Fibroblast of lung (primary cell): ENCODE measurements around the gene KLHL13.

Experiments
- EZH2 ChIP-seq: IDR thresholded peaks from 2 replicates; pipeline ENCODE4 v1.5.1; 2012; ENCODE audit warnings: low read length, control low read depth, mild to moderate bottlenecking; ENCODE audit errors: missing control alignments
- TF ChIP-seq, protein P1 (sequence below), 2 donors: IDR thresholded peaks in 1 of 2; conservative IDR thresholded peaks in 1 of 2; 1 replicate in 1 of 2; 2 replicates in 1 of 2; pipeline ENCODE4 v1.5.1; 2011 to 2012; ENCODE audit warnings: low read length in 2 of 2, control low read depth in 1 of 2, inconsistent platforms in 1 of 2, low read depth in 1 of 2, mild to moderate bottlenecking in 1 of 2

DNA sequence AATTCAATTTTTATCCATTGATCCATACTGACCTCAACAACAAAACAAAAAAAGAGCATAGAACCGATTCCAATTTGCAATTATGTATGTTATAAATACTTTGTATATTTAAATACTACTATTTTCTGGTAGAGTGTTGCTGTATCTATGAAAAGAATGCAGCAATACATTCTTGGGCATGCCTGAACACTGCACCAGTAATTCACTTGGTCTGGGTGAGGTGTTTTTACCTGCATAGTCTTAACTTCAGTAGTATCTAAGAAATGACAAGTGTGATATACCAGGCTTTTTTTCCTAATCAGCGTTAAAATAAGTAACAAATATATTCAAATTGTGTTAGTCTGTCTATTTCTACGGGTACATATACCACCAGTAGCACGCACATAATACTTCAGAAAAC lies 120.2 kb downstream of the KLHL13 start:
- TF ChIP-seq, protein P1, sequence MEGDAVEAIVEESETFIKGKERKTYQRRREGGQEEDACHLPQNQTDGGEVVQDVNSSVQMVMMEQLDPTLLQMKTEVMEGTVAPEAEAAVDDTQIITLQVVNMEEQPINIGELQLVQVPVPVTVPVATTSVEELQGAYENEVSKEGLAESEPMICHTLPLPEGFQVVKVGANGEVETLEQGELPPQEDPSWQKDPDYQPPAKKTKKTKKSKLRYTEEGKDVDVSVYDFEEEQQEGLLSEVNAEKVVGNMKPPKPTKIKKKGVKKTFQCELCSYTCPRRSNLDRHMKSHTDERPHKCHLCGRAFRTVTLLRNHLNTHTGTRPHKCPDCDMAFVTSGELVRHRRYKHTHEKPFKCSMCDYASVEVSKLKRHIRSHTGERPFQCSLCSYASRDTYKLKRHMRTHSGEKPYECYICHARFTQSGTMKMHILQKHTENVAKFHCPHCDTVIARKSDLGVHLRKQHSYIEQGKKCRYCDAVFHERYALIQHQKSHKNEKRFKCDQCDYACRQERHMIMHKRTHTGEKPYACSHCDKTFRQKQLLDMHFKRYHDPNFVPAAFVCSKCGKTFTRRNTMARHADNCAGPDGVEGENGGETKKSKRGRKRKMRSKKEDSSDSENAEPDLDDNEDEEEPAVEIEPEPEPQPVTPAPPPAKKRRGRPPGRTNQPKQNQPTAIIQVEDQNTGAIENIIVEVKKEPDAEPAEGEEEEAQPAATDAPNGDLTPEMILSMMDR (conservative IDR thresholded peaks at IDR 0.05 in 1 of 2, IDR thresholded peaks at IDR 0.05 in 1 of 2; ENCODE audit: low read depth in 1 of 2, low read length in 2 of 2) = no peak
- no peak for TF ChIP-seq EZH2
